ENCODE data around the gene CDH4. TPM values are rescaled to one million over a fixed set of nuclear protein-coding genes. Genes with fewer than 3 reads are reported as not detected.

CDH4 gene
- total RNA-seq, 1 experiment from 2014 or later = 0.13 TPM

- Histone ChIP-seq H3K4me3 (no peak overlapping the region), H3K4me1 (replicated peaks) (no peaks in the 10 kb centered on the region), H3K27ac (no peak overlapping the region), H3K27me3 (replicated peaks) (peaks cover 4% of the 10 kb centered on the region; the same call in 1 of the 2 replicates), H3K9me3 (replicated peaks) (no peaks in the 10 kb centered on the region), H3K36me3 (no peaks in the 10 kb centered on the region)
- no peak for DNase-seq (ENCODE audit: low read depth in 1 of 2, low spot score in 2 of 2)
These were observed 570.3 kb downstream of the CDH4 start for GRCh38 chr20:61822396-61822795.

DNA sequence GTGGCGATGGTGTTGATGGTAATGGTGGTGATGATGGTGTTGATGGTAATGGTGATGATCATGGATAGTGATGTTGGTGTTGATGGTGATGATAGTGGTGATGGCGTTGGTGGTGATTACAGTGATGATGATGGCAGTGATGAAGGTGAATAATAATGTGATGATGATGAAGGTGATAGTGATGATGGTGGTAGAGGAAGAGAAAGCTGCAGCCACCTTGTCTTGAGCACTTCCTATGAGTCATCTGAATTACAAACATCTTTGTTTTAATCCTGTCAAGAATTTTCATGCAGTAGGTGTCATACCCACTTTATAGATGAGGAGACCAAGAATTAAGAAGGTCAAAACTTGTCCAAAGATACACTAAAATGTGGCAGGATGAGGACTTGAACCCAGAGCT lies 571.2 kb downstream of the CDH4 start:
- no peak overlapping the region for H3K27ac ChIP-seq
- H3K36me3 ChIP-seq = no peaks in the 10 kb centered on the region
- no peak overlapping the region for H3K4me3 ChIP-seq
- no peaks in the 10 kb centered on the region for H3K4me1 ChIP-seq (replicated peaks)
- H3K27me3 ChIP-seq (replicated peaks) = peaks cover 12% of the 10 kb centered on the region; the same call in 1 of the 2 replicates
- DNase-seq (ENCODE audit: low read depth in 1 of 2, low spot score in 2 of 2) = no peak
- H3K9me3 ChIP-seq (replicated peaks) = 0 out of 2 replicates have a peak, but pooled peaks cover 3% of the 10 kb centered on the region

GRCh38 chr20:61828891-61829290 lies 576.8 kb downstream of the CDH4 start:
- H3K9me3 ChIP-seq (replicated peaks) = 0 out of 2 replicates have a peak, but pooled peaks cover 3% of the 10 kb centered on the region
- peaks cover 12% of the 10 kb centered on the region; the same call in 1 of the 2 replicates for H3K27me3 ChIP-seq (replicated peaks)
- H3K27ac ChIP-seq = no peak overlapping the region
- no peak overlapping the region for H3K4me3 ChIP-seq
- DNase-seq (ENCODE audit: low read depth in 1 of 2, low spot score in 2 of 2) = no peak
- H3K36me3 ChIP-seq = no peaks in the 10 kb centered on the region
- no peaks in the 10 kb centered on the region for H3K4me1 ChIP-seq (replicated peaks)

DNA sequence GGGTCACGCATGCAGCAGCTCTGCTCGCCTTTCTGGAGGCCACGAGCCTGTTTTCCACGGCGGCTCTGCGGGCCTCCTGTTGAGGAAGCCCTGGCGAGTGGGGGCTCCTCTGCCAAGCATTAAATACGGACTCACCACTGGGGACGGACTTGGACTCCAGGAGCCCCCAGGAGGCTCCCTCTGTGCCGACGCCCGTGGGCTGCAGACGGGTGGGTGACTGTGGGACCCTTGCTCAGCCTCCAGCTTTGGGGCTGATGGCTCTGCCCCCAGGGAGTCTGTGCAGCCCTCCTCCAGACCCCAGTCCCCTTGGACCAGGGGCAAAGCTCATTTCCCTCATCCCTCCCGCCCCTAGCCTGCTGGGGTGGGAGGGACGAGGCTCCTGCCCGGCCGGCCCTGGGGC lies 577.5 kb downstream of the CDH4 start:
- H3K9me3 ChIP-seq (replicated peaks) = 0 out of 2 replicates have a peak, but pooled peaks cover 3% of the 10 kb centered on the region
- H3K27me3 ChIP-seq (replicated peaks) = peaks cover 12% of the 10 kb centered on the region; the same call in 1 of the 2 replicates
- H3K4me1 ChIP-seq (replicated peaks) = no peaks in the 10 kb centered on the region
- DNase-seq (ENCODE audit: low read depth in 1 of 2, low spot score in 2 of 2) = no peak
- no peaks in the 10 kb centered on the region for H3K36me3 ChIP-seq
- no peak overlapping the region for H3K4me3 ChIP-seq
- H3K27ac ChIP-seq = no peak overlapping the region

DNA sequence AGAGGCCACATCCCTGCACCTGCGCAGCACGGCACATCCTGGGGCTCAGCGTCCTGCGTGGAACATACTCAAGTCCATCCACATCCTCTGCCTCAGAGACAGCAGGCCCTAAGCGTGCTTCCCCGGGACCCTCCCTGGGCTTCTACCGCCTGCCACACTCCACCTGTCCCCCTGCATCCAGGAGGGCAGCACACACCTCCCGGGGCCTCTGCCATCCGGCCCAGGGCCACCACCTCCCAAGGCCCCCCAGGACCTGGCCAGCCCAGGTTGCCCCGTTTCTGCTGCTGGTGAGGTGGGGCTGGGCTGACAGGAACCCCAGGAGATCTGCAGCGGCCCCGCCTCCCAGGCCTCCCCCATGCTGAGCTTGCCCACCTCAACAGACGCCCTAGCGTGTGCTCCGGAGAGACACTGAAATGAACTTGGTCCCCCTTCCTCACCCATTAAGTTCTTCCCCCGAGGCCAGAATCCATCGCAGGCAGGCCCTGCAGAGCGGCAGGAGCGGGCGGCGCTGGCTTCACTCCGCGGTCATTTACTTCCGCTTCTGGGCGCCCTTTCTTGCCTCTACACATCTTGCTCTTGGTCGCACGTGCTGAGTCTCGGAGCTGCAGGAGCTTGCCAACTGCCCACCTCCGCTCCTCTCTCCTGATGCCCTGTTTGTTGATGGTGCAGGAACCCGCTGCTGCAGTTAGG lies 578.3 kb downstream of the CDH4 start:
- no peak for DNase-seq (ENCODE audit: low read depth in 1 of 2, low spot score in 2 of 2)
- Histone ChIP-seq H3K27ac (no peak overlapping the region), H3K9me3 (replicated peaks) (0 out of 2 replicates have a peak, but pooled peaks cover 3% of the 10 kb centered on the region), H3K36me3 (no peaks in the 10 kb centered on the region), H3K4me1 (replicated peaks) (no peaks in the 10 kb centered on the region), H3K4me3 (no peak overlapping the region), H3K27me3 (replicated peaks) (peaks cover 12% of the 10 kb centered on the region; the same call in 1 of the 2 replicates)

GRCh38 chr20:61830991-61831390 lies 578.9 kb downstream of the CDH4 start:
- no peaks in the 10 kb centered on the region for H3K36me3 ChIP-seq
- no peak overlapping the region for H3K27ac ChIP-seq
- no peaks in the 10 kb centered on the region for H3K4me1 ChIP-seq (replicated peaks)
- DNase-seq (ENCODE audit: low read depth in 1 of 2, low spot score in 2 of 2) = no peak
- no peak overlapping the region for H3K4me3 ChIP-seq
- H3K27me3 ChIP-seq (replicated peaks) = peaks cover 12% of the 10 kb centered on the region; the same call in 1 of the 2 replicates
- H3K9me3 ChIP-seq (replicated peaks) = 0 out of 2 replicates have a peak, but pooled peaks cover 3% of the 10 kb centered on the region

DNA sequence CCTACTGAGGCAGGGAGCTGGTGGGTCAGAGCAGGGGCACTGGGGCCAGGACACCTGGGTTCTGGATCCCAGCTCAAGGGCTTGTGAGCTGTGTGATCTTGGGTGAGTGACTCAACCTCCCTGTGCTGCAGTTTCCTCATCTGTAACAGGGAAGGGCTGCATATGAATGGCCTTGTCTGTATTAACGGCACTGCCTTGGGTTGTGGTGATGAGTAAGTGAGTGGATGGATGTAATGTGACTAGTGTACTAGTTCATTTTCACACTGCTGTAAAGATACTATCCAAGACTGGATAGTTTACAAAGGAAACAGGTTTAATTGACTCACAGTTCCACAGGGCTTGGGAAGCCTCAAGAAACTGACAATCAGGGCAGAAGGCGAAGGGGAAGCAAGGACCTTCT lies 580.1 kb downstream of the CDH4 start:
- peaks cover 10% of the 10 kb centered on the region; the same call in 1 of the 2 replicates for H3K27me3 ChIP-seq (replicated peaks)
- no peak overlapping the region for H3K4me3 ChIP-seq
- DNase-seq (ENCODE audit: low read depth in 1 of 2, low spot score in 2 of 2) = no peak
- no peaks in the 10 kb centered on the region for H3K36me3 ChIP-seq
- no peaks in the 10 kb centered on the region for H3K4me1 ChIP-seq (replicated peaks)
- 0 out of 2 replicates have a peak, but pooled peaks cover 3% of the 10 kb centered on the region for H3K9me3 ChIP-seq (replicated peaks)
- no peak overlapping the region for H3K27ac ChIP-seq

DNA sequence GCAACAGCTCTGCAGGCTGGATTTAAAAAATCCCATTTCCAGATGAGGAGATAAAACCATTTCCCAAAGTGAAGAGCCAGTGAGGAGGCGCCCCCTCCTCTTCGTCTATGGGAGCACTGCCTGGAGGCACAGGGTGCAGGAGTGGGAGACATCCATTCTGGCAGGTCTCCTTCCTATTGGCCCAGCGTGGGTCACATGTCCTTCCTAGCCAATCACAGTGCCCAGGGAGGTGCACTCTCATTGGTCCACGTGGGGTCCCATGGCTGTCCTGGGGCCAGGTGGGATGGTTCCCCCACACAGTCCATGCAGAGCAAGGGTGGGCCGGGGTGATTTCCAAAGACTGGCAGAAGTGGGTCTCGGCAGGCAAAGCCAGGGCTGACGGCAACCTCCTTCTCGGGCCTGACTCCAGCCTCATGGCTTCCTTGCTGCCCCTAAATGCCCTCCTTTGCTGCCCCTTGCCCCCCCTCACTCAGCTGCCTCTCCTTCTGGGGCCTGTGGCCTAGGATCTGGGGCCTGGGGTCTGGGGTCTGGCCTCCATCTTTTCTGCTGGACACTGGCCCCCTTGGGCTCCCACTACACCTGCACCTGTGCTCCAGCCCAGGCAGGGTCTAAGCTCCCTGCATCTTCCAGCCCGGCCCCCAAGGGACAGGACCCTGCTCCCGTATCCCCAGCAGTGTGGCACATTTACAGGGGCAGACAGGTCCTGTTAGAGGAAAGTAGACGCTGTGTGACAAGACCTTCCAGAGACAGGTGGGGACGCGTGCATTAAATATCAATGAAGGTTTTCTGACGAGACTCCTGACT lies 581.9 kb downstream of the CDH4 start:
- H3K27ac ChIP-seq = no peak overlapping the region
- no peak overlapping the region for H3K4me3 ChIP-seq
- no peak for DNase-seq (ENCODE audit: low read depth in 1 of 2, low spot score in 2 of 2)
- H3K27me3 ChIP-seq (replicated peaks) = no peaks in the 10 kb centered on the region
- no peaks in the 10 kb centered on the region for H3K9me3 ChIP-seq (replicated peaks)
- H3K4me1 ChIP-seq (replicated peaks) = no peaks in the 10 kb centered on the region
- no peaks in the 10 kb centered on the region for H3K36me3 ChIP-seq

GRCh38 chr20:61835301-61835700 lies 583.2 kb downstream of the CDH4 start:
- Histone ChIP-seq H3K9me3 (replicated peaks) (no peaks in the 10 kb centered on the region), H3K4me3 (no peak overlapping the region), H3K27me3 (replicated peaks) (peaks cover 4% of the 10 kb centered on the region; the same call in 1 of the 2 replicates), H3K27ac (no peak overlapping the region), H3K4me1 (replicated peaks) (no peaks in the 10 kb centered on the region), H3K36me3 (no peaks in the 10 kb centered on the region)
- DNase-seq (ENCODE audit: low read depth in 1 of 2, low spot score in 2 of 2) = no peak

GRCh38 chr20:61835791-61836350 lies 583.8 kb downstream of the CDH4 start:
- H3K27me3 ChIP-seq (replicated peaks) = peaks cover 4% of the 10 kb centered on the region; the same call in 1 of the 2 replicates
- DNase-seq (ENCODE audit: low read depth in 1 of 2, low spot score in 2 of 2) = no peak
- no peaks in the 10 kb centered on the region for H3K36me3 ChIP-seq
- no peak overlapping the region for H3K27ac ChIP-seq
- no peak overlapping the region for H3K4me3 ChIP-seq
- H3K4me1 ChIP-seq (replicated peaks) = no peaks in the 10 kb centered on the region
- H3K9me3 ChIP-seq (replicated peaks) = no peaks in the 10 kb centered on the region

- no peaks in the 10 kb centered on the region for H3K36me3 ChIP-seq
- DNase-seq (ENCODE audit: low read depth in 1 of 2, low spot score in 2 of 2) = no peak
- no peaks in the 10 kb centered on the region for H3K4me1 ChIP-seq (replicated peaks)
- no peaks in the 10 kb centered on the region for H3K9me3 ChIP-seq (replicated peaks)
- H3K27me3 ChIP-seq (replicated peaks) = peaks cover 4% of the 10 kb centered on the region; the same call in 1 of the 2 replicates
- no peak overlapping the region for H3K4me3 ChIP-seq
- no peak overlapping the region for H3K27ac ChIP-seq
These were observed 585.1 kb downstream of the CDH4 start for GRCh38 chr20:61837200-61837599.

GRCh38 chr20:61839223-61839911 lies 587.3 kb downstream of the CDH4 start:
- Histone ChIP-seq H3K27ac (no peak overlapping the region), H3K9me3 (replicated peaks) (no peaks in the 10 kb centered on the region), H3K4me3 (no peak overlapping the region), H3K27me3 (replicated peaks) (peaks cover 7% of the 10 kb centered on the region), H3K36me3 (no peaks in the 10 kb centered on the region), H3K4me1 (replicated peaks) (no peaks in the 10 kb centered on the region)
- no peak for DNase-seq (ENCODE audit: low read depth in 1 of 2, low spot score in 2 of 2)
